Measurements from ENCODE around the gene MSLN.
"Not testable (repeated sequence)": the region's sequence is repeated elsewhere in the genome, so short reads cannot be mapped to it uniquely, and the experiment has no call there.

Gene MSLN

DNA sequence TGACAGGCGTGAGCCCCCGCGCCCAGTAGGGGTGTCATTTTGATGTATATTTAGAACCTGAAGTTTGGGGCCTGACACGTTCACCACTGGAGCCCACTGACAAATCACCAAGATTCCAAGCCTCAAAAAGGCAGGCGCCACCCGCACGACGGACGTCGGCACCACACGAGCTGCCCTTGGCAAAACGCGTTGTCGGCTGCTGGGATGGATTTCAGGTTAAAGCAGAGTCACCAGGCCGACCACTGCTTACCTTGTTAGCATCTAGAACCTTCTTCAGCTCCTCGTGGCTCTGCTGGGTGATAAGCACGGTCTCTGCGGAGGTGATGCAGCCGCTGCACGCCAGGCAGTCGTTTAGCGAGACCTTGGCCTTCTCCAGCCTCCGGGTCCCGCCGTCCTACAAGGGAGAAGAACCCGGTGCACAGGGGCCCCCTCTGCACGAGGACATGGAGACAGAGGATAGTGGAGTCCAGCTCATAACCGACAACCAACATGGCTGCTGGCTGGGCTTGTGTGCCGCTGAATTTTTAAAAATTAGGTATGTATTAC lies 23.5 kb upstream of the MSLN start:
- no peak for DNase-seq

DNA sequence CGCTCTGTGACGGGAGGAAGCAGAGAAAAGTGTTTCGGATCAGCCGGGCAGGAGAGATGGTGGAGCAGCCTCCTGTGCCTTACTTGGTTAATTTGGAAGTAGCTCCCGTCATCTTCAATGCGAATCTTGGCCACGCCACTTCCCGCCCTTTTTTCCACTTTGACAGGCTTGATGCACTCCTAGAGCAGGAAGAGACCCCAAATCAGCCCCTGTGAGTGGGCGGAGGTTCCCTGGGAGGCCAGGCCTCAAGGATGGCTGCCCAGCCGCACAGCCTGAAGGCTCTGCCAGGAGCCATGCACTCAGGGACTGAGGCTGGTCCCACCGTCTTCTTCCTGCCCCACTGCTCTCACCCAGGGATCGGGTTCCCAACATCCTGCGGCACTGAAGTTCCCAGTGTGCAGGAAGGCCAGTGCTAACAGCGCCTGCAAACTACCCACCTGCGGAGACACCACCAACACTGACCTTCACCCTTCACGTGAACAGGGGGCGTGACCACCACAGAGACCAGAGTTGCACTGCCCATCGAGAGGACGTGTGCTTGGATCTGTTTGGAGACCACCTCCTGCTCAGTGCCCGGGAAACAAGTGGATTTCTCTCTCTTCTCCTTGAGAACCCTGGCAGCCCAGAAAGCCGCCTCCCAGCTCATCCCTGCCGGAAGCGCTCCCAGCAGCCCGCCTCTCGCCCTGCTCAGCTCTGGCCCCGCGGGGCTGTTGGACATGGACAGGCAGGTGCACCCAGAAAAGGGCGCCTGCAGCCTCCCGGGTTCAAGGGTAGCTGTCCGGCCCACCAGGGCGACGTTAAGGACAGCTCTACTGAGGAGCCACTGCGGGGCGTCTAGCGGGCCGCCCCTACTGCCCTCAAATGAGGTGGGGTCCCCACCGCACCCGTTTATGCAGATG lies 20.7 kb upstream of the MSLN start:
- no peak for DNase-seq

GRCh38 chr16:740459-740763 lies 20.1 kb upstream of the MSLN start:
- DNase-seq: no peak

GRCh38 chr16:740764-741505 lies 19.6 kb upstream of the MSLN start, which contains the start of gene CIAO3:
TSS of gene CIAO3 (minus strand) at chr16:740997. CDS start at chr16:740985, 12 bp downstream.
- DNase-seq: peak; percentile 87

DNA sequence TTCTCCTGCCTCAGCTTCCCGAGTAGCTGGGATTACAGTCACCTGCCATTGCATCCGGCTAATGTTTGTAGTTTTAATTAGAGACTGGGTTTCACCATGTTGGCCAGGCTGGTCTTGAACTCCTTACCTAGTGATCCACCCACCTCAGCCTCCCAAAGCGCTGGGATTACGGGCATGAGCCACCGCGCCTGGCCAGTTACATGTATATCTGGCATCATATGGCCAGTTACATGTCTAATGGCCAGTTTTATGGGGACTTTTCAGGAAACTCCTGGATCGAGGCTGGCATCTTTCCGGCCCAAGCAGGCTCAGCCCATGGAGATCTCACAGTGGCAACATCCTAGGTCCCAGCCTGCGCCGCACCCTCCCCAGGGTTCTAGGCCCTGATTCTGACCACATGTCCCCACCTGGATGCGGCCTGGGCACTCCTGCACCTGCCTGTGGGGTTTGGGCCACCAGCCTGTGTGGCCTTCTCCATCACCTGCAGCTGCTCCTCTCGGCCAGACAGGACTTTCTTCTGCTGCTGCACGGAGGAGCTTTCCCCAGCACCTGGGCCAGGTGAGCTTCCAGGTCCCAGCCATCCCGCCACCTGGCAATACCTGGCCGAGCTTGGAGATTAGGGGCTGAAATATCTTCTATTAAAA lies 18.4 kb upstream of the MSLN start:
- no peak for DNase-seq

- DNase-seq: not testable (repeated sequence)
These were observed 17.6 kb upstream of the MSLN start for GRCh38 chr16:742894-743293.

DNA sequence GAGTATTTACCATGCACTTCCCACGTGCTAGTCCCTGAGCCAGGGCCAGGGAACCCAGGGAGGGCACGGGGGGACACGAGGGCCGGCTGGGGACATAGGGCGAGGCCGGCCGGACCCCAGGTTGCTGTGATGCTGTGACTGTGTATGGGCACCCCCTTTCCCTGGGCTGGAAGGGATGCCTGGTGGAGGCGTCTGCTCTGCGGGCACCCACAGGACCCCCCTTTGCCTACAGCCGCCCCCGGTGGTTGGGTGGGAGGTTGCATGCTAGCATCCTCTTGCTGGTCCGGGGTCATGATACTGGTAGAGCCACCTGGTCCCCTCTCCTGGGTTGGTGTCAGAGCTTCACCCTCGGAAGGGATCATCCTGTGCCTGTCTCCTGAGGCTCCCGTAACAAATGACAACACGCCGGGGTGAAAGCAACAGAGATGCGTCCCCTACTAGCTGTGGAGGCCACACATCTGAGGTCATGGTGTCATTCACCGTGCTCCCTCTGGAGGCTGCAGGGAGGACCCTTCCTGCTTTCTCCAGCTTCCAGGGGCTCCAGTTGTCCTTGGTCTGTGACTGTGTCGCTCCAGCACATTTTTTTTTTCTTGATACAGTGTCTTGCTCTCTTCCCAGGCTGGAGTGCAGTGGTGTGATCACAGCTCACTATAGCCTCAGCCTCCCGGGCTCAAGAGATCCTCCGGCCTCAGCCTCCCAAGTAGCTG lies 16.6 kb upstream of the MSLN start:
- no peak for DNase-seq

DNA sequence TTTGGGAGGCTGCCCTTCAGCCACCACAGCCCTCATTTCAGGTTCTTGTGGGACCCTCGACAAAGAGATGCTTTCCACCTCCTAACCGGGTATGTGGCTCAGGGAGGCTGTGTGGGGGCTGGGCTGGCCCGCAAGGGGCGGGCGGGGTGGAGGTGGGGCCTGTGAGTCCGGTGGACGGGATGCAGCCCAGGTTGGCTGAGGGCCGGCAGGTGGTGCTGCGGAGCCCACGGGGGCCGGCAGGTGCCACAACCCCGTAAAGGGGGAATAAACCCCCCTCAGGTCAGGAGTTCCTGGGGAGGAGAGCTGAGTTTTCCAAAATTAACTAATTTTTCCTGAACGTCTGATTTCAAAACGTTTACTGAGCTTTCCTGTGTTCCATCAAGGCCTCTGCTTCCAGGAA lies 14.8 kb upstream of the MSLN start:
- no peak for DNase-seq

GRCh38 chr16:746637-747036 lies 13.9 kb upstream of the MSLN start:
- no peak for DNase-seq

DNA sequence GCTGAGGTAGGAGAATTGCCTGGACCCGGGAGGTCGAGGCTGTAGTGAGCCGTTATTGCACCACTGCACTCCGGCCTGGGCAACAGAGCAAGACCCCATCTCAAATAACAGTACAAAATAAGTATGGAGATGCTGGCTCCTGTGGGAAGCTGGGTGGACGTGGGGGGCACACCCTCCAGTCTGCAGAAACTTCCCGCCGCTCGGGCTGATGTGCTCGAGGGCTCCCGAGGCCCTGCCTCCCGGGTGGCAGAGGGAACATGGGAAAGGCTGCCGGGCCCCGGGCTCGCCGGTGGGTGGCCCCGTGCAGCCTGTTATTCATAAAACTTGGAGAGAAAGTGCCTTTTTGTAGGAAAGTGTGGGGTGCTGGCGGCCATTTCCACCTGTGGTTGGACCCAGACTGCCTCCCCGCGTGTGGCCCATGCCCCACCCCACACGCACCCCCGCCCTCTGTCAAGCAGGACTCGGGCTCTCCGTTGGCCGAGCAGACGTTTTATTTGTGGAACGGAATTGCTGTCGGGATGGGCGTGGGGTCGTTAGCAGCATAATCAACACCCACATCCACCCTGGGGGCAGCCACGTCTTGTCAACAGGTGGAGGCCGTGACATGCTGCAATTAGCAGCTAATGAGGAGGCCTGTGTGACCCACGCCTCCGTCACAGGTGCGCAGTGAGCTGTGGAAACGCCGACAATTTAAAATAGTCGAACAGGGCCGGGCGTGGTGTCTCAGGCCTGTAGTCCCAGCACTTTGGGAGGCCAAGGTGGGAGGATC lies 12.4 kb upstream of the MSLN start:
- DNase-seq: no peak

GRCh38 chr16:749010-749409 lies 11.5 kb upstream of the MSLN start:
- DNase-seq: no peak

DNA sequence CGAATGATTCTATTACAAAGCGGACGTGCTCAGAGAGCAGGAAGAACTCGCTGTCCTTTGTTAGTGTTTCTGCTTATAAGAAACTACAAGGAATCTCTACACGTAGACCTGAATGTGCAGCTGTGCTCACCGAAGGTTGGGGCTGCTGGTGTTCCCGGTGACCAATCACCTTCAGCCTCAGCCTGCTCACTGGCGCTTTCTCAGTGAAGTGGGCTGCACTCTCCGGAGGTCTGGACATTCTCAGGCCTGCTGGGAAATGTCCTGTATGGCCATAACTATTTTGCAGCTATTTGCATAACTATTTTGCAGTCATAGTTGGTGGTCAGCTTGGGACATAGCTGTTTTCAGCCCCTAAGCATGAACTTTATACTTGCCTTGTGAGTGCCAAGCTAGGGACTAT lies 10.0 kb upstream of the MSLN start:
- DNase-seq: no peak

DNA sequence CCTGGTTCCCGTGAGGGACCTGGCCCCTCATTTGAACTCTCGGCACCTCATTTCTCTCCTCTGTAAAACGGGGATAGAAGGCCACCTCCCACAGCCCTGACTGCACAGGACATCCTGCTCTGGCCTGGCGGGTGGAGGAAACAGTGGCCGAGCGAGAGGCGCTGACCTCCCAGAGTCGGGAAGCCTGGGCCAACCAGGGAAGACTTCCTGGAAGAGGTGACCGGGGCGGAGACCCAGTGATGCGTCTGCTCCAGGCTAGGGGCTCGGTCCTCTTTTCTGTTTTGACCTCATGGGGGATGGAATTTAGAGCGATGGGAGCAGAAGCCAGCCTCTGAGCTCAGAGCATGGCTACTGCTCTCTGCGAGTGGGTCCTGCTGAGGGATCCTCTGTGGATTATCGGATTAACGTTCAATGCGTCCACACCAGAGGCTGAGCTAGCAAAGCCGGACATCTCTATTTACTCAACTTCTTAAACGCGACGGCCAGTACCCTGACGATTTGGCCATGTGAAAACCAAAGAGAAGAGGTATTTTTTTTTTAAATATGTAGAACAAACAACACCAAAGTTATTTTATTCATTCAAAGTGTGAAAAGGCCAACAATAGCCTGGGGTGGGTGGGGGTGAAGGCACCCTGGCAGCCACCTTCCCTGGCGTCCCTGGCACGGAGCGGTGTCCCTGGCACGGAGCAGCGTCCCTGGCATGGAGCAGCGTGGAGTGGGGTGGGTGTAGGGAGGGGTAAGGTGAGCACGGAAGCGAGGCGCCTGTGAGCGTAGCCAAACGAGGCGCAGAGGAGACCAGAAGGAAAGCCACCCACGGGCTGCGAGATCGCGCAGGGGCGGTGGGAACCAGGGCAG lies 9.2 kb upstream of the MSLN start:
- DNase-seq: no peak

DNA sequence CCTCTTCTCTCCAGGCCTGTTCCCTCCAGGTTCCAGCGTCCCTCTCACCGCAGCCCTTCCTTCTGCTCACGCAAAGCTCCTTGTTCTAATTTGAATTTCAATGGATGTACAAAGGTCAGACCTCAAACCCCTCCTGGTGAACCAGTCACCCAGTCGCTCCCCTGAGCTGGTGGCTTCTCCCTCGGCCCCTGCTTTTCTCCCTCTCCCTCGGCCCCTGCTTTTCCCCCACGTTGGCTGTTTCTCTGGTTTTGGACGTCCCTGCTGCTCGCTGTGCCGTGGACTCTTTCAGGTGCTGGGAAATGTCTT lies 8.6 kb upstream of the MSLN start:
- DNase-seq: no peak

DNA sequence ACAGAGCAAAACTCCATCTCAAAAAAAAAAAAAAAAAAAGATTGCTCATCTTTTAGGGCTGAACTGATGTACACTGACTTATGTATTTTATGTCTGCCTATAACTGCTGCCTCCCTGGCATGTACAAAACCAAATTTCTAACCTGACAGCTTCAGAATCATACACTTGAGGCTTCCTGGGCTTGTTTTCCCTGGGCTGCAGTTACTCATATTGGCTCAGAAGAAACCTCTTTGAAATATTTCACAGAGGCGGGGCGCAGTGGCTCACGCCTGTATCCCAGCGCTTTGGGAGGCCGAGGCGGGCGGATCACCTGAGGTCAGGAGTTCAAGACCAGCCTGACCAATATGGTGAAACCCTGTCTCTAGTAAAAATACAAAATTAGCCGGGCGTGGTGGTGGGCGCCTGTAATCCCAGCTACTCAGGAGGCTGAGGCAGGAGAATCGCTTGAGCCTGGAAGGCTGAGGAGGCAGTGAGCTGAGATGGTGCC lies 6.4 kb upstream of the MSLN start:
- not testable (repeated sequence) for DNase-seq

- DNase-seq: no peak
These were observed 5.9 kb upstream of the MSLN start for GRCh38 chr16:754656-755055.

DNA sequence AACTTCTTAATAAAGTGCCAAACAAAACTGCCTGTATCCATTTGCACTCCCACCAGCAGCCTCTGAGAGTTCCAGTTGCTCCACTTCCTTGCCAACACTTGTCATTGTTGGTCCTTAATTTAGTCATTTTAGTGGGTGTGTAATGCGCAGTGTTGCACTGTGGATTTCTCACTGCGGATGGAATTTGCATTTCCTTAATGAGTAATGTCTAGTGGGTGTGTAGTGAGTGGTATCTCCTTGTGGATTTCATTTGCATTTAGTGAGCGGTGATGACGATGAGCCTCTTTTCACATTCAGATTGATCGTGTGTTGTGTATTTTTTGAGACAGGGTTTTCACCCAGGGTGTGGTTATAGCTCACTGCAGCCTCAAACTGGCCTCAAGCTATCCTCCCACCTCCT lies 4.1 kb upstream of the MSLN start:
- DNase-seq: no peak

- DNase-seq: no peak
These were observed 1.2 kb upstream of the MSLN start for GRCh38 chr16:759110-759910.

DNA sequence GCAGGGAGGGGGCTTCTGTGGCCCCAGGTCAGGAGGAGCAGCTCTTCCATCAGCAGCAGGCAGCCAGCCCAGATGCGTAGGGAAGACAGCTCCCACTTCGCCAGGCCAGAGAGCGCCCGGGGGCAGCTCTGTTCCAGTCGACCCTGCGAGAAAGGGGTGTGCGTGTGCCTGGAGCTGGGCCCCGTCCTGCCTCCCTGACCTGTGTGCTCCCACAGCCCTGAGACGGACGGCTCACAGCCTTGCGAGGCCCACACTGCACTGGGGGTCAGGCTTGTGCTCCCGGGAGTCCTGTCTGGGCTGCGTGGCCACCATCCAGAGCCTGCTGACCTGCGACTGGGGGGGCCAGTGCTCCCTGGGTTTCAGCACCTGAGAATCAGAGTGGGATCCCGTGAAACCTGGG lies 469 bp upstream of the MSLN start:
- no peak for DNase-seq

Data from CD4-positive, alpha-beta T cell treated with Interferon gamma for 1 hour (primary cell).